PC-9 (cell line): ENCODE measurements around the gene SUGCT.

Source experiments
- EZH2 ChIP-seq: fragments of 200-600 bp; sonication (generic); IDR thresholded peaks from 2 replicates; pipeline ENCODE4 v1.8.0; 2017; ENCODE audit warnings: antibody characterized with exemption, low read depth
- TF ChIP-seq, protein P1 (sequence below): fragments of 200-600 bp; sonication (generic); conservative IDR thresholded peaks from 2 replicates; pipeline ENCODE4 v1.6.1; 2017; ENCODE audit warnings: mixed run types, antibody characterized with exemption, mild to moderate bottlenecking, moderate library complexity

DNA sequence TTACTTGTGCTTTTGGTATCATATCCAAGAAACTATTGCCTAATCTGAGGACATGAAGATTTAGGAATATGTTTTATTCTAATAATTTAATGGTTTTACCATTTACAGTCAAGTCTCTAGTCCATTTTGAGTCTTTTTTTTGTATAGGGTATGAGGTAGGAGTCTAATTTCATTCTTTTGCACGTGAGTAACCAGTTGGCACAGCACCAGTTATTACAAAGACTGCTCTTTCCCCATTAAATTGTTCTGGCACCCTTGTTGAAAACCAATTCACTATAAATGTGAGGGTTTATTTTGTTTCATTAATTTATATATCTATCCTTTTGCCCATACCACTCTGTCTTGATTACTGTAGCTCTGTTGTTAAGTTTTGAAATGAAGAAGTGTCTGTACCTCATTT, 381.6 kb downstream of the SUGCT start:
- TF ChIP-seq, protein P1, sequence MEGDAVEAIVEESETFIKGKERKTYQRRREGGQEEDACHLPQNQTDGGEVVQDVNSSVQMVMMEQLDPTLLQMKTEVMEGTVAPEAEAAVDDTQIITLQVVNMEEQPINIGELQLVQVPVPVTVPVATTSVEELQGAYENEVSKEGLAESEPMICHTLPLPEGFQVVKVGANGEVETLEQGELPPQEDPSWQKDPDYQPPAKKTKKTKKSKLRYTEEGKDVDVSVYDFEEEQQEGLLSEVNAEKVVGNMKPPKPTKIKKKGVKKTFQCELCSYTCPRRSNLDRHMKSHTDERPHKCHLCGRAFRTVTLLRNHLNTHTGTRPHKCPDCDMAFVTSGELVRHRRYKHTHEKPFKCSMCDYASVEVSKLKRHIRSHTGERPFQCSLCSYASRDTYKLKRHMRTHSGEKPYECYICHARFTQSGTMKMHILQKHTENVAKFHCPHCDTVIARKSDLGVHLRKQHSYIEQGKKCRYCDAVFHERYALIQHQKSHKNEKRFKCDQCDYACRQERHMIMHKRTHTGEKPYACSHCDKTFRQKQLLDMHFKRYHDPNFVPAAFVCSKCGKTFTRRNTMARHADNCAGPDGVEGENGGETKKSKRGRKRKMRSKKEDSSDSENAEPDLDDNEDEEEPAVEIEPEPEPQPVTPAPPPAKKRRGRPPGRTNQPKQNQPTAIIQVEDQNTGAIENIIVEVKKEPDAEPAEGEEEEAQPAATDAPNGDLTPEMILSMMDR, result no peak
- TF ChIP-seq EZH2, result no peak
